C4-2B (cell line): ENCODE results near the gene DUSP16.

Source experiments
- ZFX ChIP-seq: fragments of 450-650 bp; IDR thresholded peaks from 2 replicates; pipeline ENCODE4 v1.6.1; 2017
- TF ChIP-seq, protein P1 (sequence below): fragments of 450-650 bp; conservative IDR thresholded peaks from 2 replicates; pipeline ENCODE4 v1.5.1; 2017; ENCODE audit warnings: mild to moderate bottlenecking

DNA sequence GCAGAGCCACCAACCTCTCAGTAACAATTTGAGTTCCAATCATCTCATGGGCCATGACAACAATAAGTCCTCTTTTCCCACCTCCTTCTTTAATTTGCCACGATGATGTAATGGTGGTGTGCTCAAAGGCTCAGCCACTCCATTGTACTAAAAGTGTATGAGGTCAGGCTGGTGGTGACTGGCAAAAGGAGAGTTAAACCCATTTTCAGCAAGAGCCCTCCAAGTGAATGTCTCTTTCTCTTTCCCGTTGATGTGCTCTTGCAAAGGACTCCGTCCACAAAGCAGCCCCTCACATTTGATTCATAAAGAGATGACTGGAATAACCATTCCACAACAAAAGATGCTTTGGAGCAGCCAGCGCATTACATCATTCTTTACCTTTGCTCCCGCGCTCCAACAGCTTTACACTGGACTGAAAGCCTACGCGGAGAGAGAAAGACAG is 41.6 kb downstream of the DUSP16 start:
- TF ChIP-seq, protein P1, sequence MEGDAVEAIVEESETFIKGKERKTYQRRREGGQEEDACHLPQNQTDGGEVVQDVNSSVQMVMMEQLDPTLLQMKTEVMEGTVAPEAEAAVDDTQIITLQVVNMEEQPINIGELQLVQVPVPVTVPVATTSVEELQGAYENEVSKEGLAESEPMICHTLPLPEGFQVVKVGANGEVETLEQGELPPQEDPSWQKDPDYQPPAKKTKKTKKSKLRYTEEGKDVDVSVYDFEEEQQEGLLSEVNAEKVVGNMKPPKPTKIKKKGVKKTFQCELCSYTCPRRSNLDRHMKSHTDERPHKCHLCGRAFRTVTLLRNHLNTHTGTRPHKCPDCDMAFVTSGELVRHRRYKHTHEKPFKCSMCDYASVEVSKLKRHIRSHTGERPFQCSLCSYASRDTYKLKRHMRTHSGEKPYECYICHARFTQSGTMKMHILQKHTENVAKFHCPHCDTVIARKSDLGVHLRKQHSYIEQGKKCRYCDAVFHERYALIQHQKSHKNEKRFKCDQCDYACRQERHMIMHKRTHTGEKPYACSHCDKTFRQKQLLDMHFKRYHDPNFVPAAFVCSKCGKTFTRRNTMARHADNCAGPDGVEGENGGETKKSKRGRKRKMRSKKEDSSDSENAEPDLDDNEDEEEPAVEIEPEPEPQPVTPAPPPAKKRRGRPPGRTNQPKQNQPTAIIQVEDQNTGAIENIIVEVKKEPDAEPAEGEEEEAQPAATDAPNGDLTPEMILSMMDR: no peak
- no peak for TF ChIP-seq ZFX
